ENCODE results near the gene HTATIP2. TPM values are rescaled to one million over a fixed set of nuclear protein-coding genes. Genes with fewer than 3 reads are reported as not detected.
A peak's percentile ranks its signal among the peaks of the same experiment; 100 is the strongest.

Gene HTATIP2
- total and polyA plus RNA-seq, 9 of the 15 experiments (the other 6 are each of a cell fraction or from before 2014, with no cell fraction given): 48.3 to 90.9 (median 64.4) TPM

- TF ChIP-seq, protein P1, sequence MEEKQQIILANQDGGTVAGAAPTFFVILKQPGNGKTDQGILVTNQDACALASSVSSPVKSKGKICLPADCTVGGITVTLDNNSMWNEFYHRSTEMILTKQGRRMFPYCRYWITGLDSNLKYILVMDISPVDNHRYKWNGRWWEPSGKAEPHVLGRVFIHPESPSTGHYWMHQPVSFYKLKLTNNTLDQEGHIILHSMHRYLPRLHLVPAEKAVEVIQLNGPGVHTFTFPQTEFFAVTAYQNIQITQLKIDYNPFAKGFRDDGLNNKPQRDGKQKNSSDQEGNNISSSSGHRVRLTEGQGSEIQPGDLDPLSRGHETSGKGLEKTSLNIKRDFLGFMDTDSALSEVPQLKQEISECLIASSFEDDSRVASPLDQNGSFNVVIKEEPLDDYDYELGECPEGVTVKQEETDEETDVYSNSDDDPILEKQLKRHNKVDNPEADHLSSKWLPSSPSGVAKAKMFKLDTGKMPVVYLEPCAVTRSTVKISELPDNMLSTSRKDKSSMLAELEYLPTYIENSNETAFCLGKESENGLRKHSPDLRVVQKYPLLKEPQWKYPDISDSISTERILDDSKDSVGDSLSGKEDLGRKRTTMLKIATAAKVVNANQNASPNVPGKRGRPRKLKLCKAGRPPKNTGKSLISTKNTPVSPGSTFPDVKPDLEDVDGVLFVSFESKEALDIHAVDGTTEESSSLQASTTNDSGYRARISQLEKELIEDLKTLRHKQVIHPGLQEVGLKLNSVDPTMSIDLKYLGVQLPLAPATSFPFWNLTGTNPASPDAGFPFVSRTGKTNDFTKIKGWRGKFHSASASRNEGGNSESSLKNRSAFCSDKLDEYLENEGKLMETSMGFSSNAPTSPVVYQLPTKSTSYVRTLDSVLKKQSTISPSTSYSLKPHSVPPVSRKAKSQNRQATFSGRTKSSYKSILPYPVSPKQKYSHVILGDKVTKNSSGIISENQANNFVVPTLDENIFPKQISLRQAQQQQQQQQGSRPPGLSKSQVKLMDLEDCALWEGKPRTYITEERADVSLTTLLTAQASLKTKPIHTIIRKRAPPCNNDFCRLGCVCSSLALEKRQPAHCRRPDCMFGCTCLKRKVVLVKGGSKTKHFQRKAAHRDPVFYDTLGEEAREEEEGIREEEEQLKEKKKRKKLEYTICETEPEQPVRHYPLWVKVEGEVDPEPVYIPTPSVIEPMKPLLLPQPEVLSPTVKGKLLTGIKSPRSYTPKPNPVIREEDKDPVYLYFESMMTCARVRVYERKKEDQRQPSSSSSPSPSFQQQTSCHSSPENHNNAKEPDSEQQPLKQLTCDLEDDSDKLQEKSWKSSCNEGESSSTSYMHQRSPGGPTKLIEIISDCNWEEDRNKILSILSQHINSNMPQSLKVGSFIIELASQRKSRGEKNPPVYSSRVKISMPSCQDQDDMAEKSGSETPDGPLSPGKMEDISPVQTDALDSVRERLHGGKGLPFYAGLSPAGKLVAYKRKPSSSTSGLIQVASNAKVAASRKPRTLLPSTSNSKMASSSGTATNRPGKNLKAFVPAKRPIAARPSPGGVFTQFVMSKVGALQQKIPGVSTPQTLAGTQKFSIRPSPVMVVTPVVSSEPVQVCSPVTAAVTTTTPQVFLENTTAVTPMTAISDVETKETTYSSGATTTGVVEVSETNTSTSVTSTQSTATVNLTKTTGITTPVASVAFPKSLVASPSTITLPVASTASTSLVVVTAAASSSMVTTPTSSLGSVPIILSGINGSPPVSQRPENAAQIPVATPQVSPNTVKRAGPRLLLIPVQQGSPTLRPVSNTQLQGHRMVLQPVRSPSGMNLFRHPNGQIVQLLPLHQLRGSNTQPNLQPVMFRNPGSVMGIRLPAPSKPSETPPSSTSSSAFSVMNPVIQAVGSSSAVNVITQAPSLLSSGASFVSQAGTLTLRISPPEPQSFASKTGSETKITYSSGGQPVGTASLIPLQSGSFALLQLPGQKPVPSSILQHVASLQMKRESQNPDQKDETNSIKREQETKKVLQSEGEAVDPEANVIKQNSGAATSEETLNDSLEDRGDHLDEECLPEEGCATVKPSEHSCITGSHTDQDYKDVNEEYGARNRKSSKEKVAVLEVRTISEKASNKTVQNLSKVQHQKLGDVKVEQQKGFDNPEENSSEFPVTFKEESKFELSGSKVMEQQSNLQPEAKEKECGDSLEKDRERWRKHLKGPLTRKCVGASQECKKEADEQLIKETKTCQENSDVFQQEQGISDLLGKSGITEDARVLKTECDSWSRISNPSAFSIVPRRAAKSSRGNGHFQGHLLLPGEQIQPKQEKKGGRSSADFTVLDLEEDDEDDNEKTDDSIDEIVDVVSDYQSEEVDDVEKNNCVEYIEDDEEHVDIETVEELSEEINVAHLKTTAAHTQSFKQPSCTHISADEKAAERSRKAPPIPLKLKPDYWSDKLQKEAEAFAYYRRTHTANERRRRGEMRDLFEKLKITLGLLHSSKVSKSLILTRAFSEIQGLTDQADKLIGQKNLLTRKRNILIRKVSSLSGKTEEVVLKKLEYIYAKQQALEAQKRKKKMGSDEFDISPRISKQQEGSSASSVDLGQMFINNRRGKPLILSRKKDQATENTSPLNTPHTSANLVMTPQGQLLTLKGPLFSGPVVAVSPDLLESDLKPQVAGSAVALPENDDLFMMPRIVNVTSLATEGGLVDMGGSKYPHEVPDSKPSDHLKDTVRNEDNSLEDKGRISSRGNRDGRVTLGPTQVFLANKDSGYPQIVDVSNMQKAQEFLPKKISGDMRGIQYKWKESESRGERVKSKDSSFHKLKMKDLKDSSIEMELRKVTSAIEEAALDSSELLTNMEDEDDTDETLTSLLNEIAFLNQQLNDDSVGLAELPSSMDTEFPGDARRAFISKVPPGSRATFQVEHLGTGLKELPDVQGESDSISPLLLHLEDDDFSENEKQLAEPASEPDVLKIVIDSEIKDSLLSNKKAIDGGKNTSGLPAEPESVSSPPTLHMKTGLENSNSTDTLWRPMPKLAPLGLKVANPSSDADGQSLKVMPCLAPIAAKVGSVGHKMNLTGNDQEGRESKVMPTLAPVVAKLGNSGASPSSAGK (IDR thresholded peaks at IDR 0.05): peak; percentile 25; the same call in 1 of the 2 replicates
- 0 out of 2 replicates have a peak, but pooled peaks have one; percentile 24 for TF ChIP-seq SMC3 (conservative IDR thresholded peaks at IDR 0.05; ENCODE audit: insufficient read depth, low read depth, low read length)
- 0 out of 2 replicates have a peak, but pooled peaks have one; percentile 29 for TF ChIP-seq RAD51 (IDR thresholded peaks at IDR 0.05; ENCODE audit: borderline replicate concordance, low read depth)
- TF ChIP-seq, protein P2, sequence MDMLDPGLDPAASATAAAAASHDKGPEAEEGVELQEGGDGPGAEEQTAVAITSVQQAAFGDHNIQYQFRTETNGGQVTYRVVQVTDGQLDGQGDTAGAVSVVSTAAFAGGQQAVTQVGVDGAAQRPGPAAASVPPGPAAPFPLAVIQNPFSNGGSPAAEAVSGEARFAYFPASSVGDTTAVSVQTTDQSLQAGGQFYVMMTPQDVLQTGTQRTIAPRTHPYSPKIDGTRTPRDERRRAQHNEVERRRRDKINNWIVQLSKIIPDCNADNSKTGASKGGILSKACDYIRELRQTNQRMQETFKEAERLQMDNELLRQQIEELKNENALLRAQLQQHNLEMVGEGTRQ (CRISPR knock-in tag; IDR thresholded peaks at IDR 0.05): peak; percentile 64
- TF ChIP-seq CTCFL (IDR thresholded peaks at IDR 0.05; ENCODE audit: borderline replicate concordance, insufficient read depth, low read depth, low read length, poor library complexity, severe bottlenecking): peak; percentile 23
- 0 out of 4 replicates have a peak, but pooled peaks of 1 of the 2 experiments have one; percentile 19 for TF ChIP-seq RCOR1 (IDR thresholded peaks at IDR 0.05; ENCODE audit: borderline replicate concordance in 1 of 2, low read depth in 2 of 2, low read length in 2 of 2)
- no peak for TF ChIP-seq HDAC8 (tag; IDR thresholded peaks at IDR 0.05)
- peak; percentile 65 for TF ChIP-seq L3MBTL2 (IDR thresholded peaks at IDR 0.05)
- TF ChIP-seq SMAD2 (IDR thresholded peaks at IDR 0.05; ENCODE audit: low read depth, low read length): no peak
- 0 out of 2 replicates have a peak, but pooled peaks have one; percentile 15 for TF ChIP-seq CREM (IDR thresholded peaks at IDR 0.05; ENCODE audit: low read depth)
Observed at GRCh38 chr11:20355221-20356219, 8.0 kb upstream of the HTATIP2 start (continued).

All from K562 (cell line).